Caco-2 (cell line): Measurements from ENCODE around the gene GNGT1. TPM values are rescaled to one million over a fixed set of nuclear protein-coding genes. Genes with fewer than 3 reads are reported as not detected.
"Not testable (repeated sequence)": the region's sequence is repeated elsewhere in the genome, so short reads cannot be mapped to it uniquely, and the experiment has no call there.

Source experiments
- BruUV-seq: library from RNA; stranded (reverse); fragments of 400-500 nt; replicated peaks from 2 replicates; lab custom pipeline; 2021; lab: Mats Ljungman, UMichigan
- CTCF ChIA-PET: fragments of 300-600 bp; sonication (Branson Sonifier 250); formaldehyde crosslinking; loops from one replicate; lab custom pipeline; 2022; ENCODE audit warnings: antibody characterized with exemption; lab: Charles Lee
- POLR2A ChIA-PET: fragments of 300-600 bp; sonication (Branson Sonifier 250); formaldehyde crosslinking; loops from one replicate; lab custom pipeline; 2022; ENCODE audit warnings: antibody characterized with exemption; lab: Charles Lee
- DNase-seq, 2 experiments: peaks; one replicate each; pipeline versions ENCODE4 v3.0.0 to v3.0.0-alpha.2; 2020 to 2022
- H3K27me3 ChIP-seq: replicated peaks from 2 replicates; pipeline ENCODE4 v1.6.0; 2011; ENCODE audit warnings: low read length; ENCODE audit not compliant: control insufficient read depth, insufficient read depth
- H3K36me3 ChIP-seq: 2 replicates; pipeline ENCODE4 v1.5.1; 2011; ENCODE audit warnings: low read length; ENCODE audit not compliant: control insufficient read depth, insufficient read depth
- H3K4me1 ChIP-seq: fragments of 250-450 bp; sonication (Bioruptor Pico); 2 replicates; pipeline ENCODE4 v1.5.1; 2020; ENCODE audit warnings: mild to moderate bottlenecking
- H3K4me3 ChIP-seq: 2 replicates; pipeline ENCODE4 v1.5.1; 2011; ENCODE audit warnings: low read depth, mild to moderate bottlenecking, control low read depth, low read length
- H3K9me3 ChIP-seq: fragments of 250-450 bp; sonication (Bioruptor Pico); 2 replicates; pipeline ENCODE4 v1.5.1; 2020; ENCODE audit warnings: mild to moderate bottlenecking, moderate library complexity
- H3K27ac Mint-ChIP-seq: one replicate; pipeline ENCODE4 v1.8.0; 2022; ENCODE audit warnings: mixed read lengths; ENCODE audit not compliant: unreplicated experiment
- H3K27me3 Mint-ChIP-seq: one replicate; pipeline ENCODE4 v1.8.0; 2022; ENCODE audit warnings: mixed read lengths; ENCODE audit not compliant: insufficient read depth, unreplicated experiment
- H3K36me3 Mint-ChIP-seq: one replicate; pipeline ENCODE4 v1.8.0; 2022; ENCODE audit warnings: mild to moderate bottlenecking, mixed read lengths; ENCODE audit not compliant: insufficient read depth, unreplicated experiment
- H3K4me1 Mint-ChIP-seq: one replicate; pipeline ENCODE4 v1.8.0; 2022; ENCODE audit warnings: low read depth, mixed read lengths; ENCODE audit not compliant: unreplicated experiment
- H3K4me3 Mint-ChIP-seq: one replicate; pipeline ENCODE4 v1.8.0; 2022; ENCODE audit warnings: mild to moderate bottlenecking, moderate library complexity, mixed read lengths; ENCODE audit not compliant: unreplicated experiment
- H3K9me3 Mint-ChIP-seq: one replicate; pipeline ENCODE4 v1.8.0; 2022; ENCODE audit warnings: mixed read lengths; ENCODE audit not compliant: unreplicated experiment
- CTCF ChIP-seq, 2 experiments: fragments of 200-600 bp in 1 of 2; IDR thresholded peaks; 1 replicate in 1 of 2; 2 replicates in 1 of 2; pipeline versions ENCODE4 v1.5.1 to v1.8.0; 2011 to 2022; ENCODE audit warnings: antibody characterized with exemption in 1 of 2, control low read depth in 1 of 2, inconsistent platforms in 1 of 2, low read depth in 1 of 2, low read length in 1 of 2, mild to moderate bottlenecking in 1 of 2, moderate library complexity in 1 of 2; ENCODE audit not compliant: insufficient read depth in 1 of 2, severe bottlenecking in 1 of 2, unreplicated experiment in 1 of 2
- intact Hi-C: fragments of 100-400 bp; cut with micrococcal nuclease; formaldehyde crosslinking; loops from one replicate; pipeline ENCODE4 v1.10.0; 2022; ENCODE audit not compliant: unreplicated experiment
- total RNA-seq: library from RNA; stranded (reverse); gene quantifications from 2 replicates; pipeline ENCODE4 v1.2.3, GENCODE V29; 2022

GNGT1 gene
- total RNA-seq, 1 experiment from 2014 or later: 0.54 TPM

GRCh38 chr7:93910076-93910994 is 4.0 kb downstream of the GNGT1 start:
- no peak overlapping the region for H3K27ac Mint-ChIP-seq
- no peaks in the 10 kb centered on the region for H3K9me3 ChIP-seq
- ChIA-PET POLR2A (no interaction called here), CTCF (no interaction called here)
- no peak overlapping the region for H3K4me3 ChIP-seq
- TF ChIP-seq CTCF (IDR thresholded peaks at IDR 0.05; ENCODE audit: insufficient read depth in 1 of 2, low read depth in 1 of 2, low read length in 1 of 2, severe bottlenecking in 1 of 2, unreplicated experiment in 1 of 2): no peak
- peaks cover 9% of the 10 kb centered on the region for H3K4me1 Mint-ChIP-seq
- no peak for DNase-seq
- intact Hi-C loops: no loop called here
- H3K4me3 Mint-ChIP-seq: no peak overlapping the region
- no TSS peak for BruUV-seq
- H3K4me1 ChIP-seq: no peaks in the 10 kb centered on the region
- peaks cover 11% of the 10 kb centered on the region for H3K27me3 Mint-ChIP-seq
- no peaks in the 10 kb centered on the region for H3K9me3 Mint-ChIP-seq
- no peaks in the 10 kb centered on the region for H3K36me3 Mint-ChIP-seq
- no peaks in the 10 kb centered on the region for H3K27me3 ChIP-seq
- H3K36me3 ChIP-seq: no peaks in the 10 kb centered on the region

GRCh38 chr7:93911242-93911641 is 4.9 kb downstream of the GNGT1 start:
- peaks cover 11% of the 10 kb centered on the region for H3K27me3 Mint-ChIP-seq
- H3K27me3 ChIP-seq, H3K36me3 Mint-ChIP-seq, H3K9me3 ChIP-seq, H3K4me3 Mint-ChIP-seq, H3K4me1 Mint-ChIP-seq, H3K4me3 ChIP-seq, BruUV-seq, H3K36me3 ChIP-seq, intact Hi-C loops, POLR2A ChIA-PET, CTCF ChIA-PET, H3K4me1 ChIP-seq, DNase-seq, H3K27ac Mint-ChIP-seq, H3K9me3 Mint-ChIP-seq: not testable (repeated sequence)

- CTCF ChIA-PET, H3K4me3 Mint-ChIP-seq, BruUV-seq, H3K4me1 ChIP-seq, H3K9me3 Mint-ChIP-seq, H3K4me1 Mint-ChIP-seq, intact Hi-C loops, POLR2A ChIA-PET, H3K27me3 ChIP-seq, H3K27ac Mint-ChIP-seq, H3K4me3 ChIP-seq, H3K36me3 Mint-ChIP-seq, H3K9me3 ChIP-seq, H3K36me3 ChIP-seq, DNase-seq: not testable (repeated sequence)
- H3K27me3 Mint-ChIP-seq: peaks cover 15% of the 10 kb centered on the region
Observed at GRCh38 chr7:93911661-93912060, 5.3 kb downstream of the GNGT1 start.

GRCh38 chr7:93913197-93913596 is 6.8 kb downstream of the GNGT1 start:
- Histone ChIP-seq H3K9me3 (no peaks in the 10 kb centered on the region), H3K4me3 (no peak overlapping the region), H3K4me1 (no peaks in the 10 kb centered on the region), H3K36me3 (no peaks in the 10 kb centered on the region), H3K27me3 (no peaks in the 10 kb centered on the region)
- no peak for DNase-seq
- ChIA-PET POLR2A (no interaction called here), CTCF (no interaction called here)
- Mint-ChIP-seq H3K36me3 (no peaks in the 10 kb centered on the region), H3K4me3 (no peak overlapping the region), H3K4me1 (peaks cover 9% of the 10 kb centered on the region), H3K27me3 (peaks cover 16% of the 10 kb centered on the region), H3K27ac (no peak overlapping the region), H3K9me3 (no peaks in the 10 kb centered on the region)
- BruUV-seq: no TSS peak
- intact Hi-C loops: no loop called here
- no peak for TF ChIP-seq CTCF (IDR thresholded peaks at IDR 0.05; ENCODE audit: insufficient read depth in 1 of 2, low read depth in 1 of 2, low read length in 1 of 2, severe bottlenecking in 1 of 2, unreplicated experiment in 1 of 2)
